H1 (cell line): Measurements from ENCODE around the gene LRRIQ4.

Experiments used
- BACH1 ChIP-seq: IDR thresholded peaks from 2 replicates; pipeline ENCODE4 v1.6.1; 2012; ENCODE audit warnings: low read length, improper control_type of control experiment
- CHD2 ChIP-seq: IDR thresholded peaks from 2 replicates; pipeline ENCODE4 v1.6.1; 2012; ENCODE audit warnings: low read length, improper control_type of control experiment
- CTCF ChIP-seq, 3 experiments: IDR thresholded peaks; 1 replicate in 2 of 3; 2 replicates in 1 of 3; pipeline versions ENCODE4 v1.5.1 to v1.6.1; 2011; ENCODE audit warnings: low read length in 3 of 3, mild to moderate bottlenecking in 3 of 3, inconsistent platforms in 2 of 3, low read depth in 1 of 3, moderate library complexity in 1 of 3; ENCODE audit not compliant: insufficient read depth in 1 of 3; ENCODE audit errors: control extremely low read depth in 1 of 3
- EZH2 ChIP-seq: fragments of 200-600 bp; sonication (generic); IDR thresholded peaks from 2 replicates; pipeline ENCODE4 v1.7.1; 2012; ENCODE audit warnings: low read depth, mild to moderate bottlenecking, moderate library complexity, low read length, inconsistent platforms; ENCODE audit not compliant: severe bottlenecking
- JUN ChIP-seq: IDR thresholded peaks from 2 replicates; pipeline ENCODE4 v1.6.1; 2011; ENCODE audit warnings: low read depth, mild to moderate bottlenecking, improper control_type of control experiment, low read length
- PHF8 ChIP-seq: fragments of 200-600 bp; sonication (generic); conservative IDR thresholded peaks from 2 replicates; pipeline ENCODE4 v1.7.1; 2012; ENCODE audit warnings: low read depth, mild to moderate bottlenecking, inconsistent platforms, low read length, moderate library complexity
- POLR2A ChIP-seq, 2 experiments: IDR thresholded peaks; 1 replicate in 1 of 2; 2 replicates in 1 of 2; pipeline ENCODE4 v1.6.1; 2011; ENCODE audit warnings: low read depth in 2 of 2, low read length in 2 of 2, mild to moderate bottlenecking in 2 of 2; ENCODE audit errors: control extremely low read depth in 1 of 2
- POLR2AphosphoS5 ChIP-seq: IDR thresholded peaks from 2 replicates; pipeline ENCODE4 v1.6.1; 2011; ENCODE audit warnings: low read depth, low read length
- SIN3A ChIP-seq, 2 experiments: IDR thresholded peaks in 1 of 2; conservative IDR thresholded peaks in 1 of 2; 2 replicates each; pipeline ENCODE4 v1.6.1; 2011 to 2012; ENCODE audit warnings: low read length in 2 of 2, improper control_type of control experiment in 1 of 2, low read depth in 1 of 2, mild to moderate bottlenecking in 1 of 2

GRCh38 chr3:169781209-169781855, 31.3 kb upstream of the LRRIQ4 start:
- TF ChIP-seq POLR2A (IDR thresholded peaks at IDR 0.05; ENCODE audit: control extremely low read depth in 1 of 2, low read depth in 2 of 2, low read length in 2 of 2) (no peak), CTCF (IDR thresholded peaks at IDR 0.05; ENCODE audit: control extremely low read depth in 1 of 3, insufficient read depth in 1 of 3, low read depth in 1 of 3, low read length in 3 of 3) (no peak), BACH1 (no peak), SIN3A (conservative IDR thresholded peaks at IDR 0.05 in 1 of 2, IDR thresholded peaks at IDR 0.05 in 1 of 2; ENCODE audit: low read depth in 1 of 2, low read length in 2 of 2) (no peak), POLR2AphosphoS5 (no peak), JUN (no peak), EZH2 (no peak), PHF8 (no peak), CHD2 (no peak)
